RWPE1 (cell line): ENCODE results near the gene SPATS2.

Experiments used
- CTCF ChIA-PET: fragments of 350-600 bp; sonication (Branson Sonifier 250); formaldehyde crosslinking; extraction: SDS; loops from one replicate; lab custom pipeline; 2021; lab: Yijun Ruan, JAX
- POLR2A ChIA-PET: fragments of 400-600 bp; formaldehyde crosslinking; extraction: SDS; loops from one replicate; lab custom pipeline; 2020; ENCODE audit warnings: antibody characterized with exemption; ENCODE audit not compliant: low non-redundant PET; lab: Yijun Ruan, JAX
- DNase-seq: peaks from one replicate; pipeline ENCODE4 v3.0.0; 2012; ENCODE audit warnings: low spot score
- H3K27ac ChIP-seq: fragments of 450-650 bp; 2 replicates; pipeline ENCODE4 v1.5.1; 2017
- TF ChIP-seq, protein P1 (sequence below): fragments of 450-650 bp; conservative IDR thresholded peaks from 2 replicates; pipeline ENCODE4 v1.5.1; 2017; ENCODE audit warnings: low read depth, mild to moderate bottlenecking

Gene SPATS2

DNA sequence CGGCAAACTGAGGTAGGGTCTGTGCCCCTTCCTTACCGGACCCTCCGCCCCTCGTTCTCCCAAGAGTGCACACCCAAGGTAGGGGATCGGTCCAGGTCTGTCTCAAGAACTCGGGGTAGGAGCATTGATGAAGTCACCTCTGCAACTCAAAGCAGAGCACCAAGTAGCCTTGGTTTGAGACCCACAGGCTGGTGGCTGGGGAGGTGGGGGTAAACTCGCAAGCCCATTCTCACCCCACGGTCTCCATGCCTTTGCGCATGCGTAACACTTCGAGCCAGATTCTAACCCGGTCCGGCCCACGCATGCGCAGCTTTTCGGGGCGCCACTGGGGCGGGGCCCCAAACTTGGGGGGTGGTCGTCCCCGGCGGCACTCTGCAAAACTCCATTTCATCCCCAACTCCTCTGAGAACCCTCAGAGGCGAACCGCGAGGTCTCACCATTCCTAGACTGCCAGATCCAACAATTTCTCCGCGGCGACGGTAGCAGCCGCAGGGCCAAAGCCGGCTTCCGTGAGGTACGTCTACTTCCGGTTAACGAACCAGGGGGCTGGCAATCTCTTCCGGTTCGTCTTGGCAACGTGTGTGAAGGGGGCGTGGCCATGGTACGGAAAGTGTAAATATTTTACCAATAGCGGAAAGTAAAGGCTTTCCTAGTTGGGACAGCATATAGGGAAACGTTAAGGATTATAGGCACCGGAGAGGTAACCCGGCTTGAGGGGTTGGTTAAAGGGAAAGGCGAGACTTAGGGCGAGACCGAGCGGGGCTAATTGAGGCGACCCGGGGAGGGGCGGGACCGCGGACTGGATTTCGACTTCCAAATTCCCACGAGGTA, 200.6 kb downstream of the SPATS2 start, which contains the start of gene MCRS1:
MCRS1 (minus strand) TSS at position 532 of the 831 bp plus-strand sequence. CDS start 1,411 bp downstream, outside the sequence.
- ChIA-PET CTCF (interaction anchor here (0.6 to 1.7 kb wide), 3 partner anchors 12 to 977 kb away, joined by 3 to 4 read pairs (median 3); no protein-coding TSS in a partner anchor), POLR2A (interaction anchor here (0.7 to 1.0 kb wide), 3 partner anchors 15 to 174 kb away, joined by 3 to 4 read pairs (median 4); partner anchors contain the start of gene TMBIM6)
- TF ChIP-seq, protein P1, sequence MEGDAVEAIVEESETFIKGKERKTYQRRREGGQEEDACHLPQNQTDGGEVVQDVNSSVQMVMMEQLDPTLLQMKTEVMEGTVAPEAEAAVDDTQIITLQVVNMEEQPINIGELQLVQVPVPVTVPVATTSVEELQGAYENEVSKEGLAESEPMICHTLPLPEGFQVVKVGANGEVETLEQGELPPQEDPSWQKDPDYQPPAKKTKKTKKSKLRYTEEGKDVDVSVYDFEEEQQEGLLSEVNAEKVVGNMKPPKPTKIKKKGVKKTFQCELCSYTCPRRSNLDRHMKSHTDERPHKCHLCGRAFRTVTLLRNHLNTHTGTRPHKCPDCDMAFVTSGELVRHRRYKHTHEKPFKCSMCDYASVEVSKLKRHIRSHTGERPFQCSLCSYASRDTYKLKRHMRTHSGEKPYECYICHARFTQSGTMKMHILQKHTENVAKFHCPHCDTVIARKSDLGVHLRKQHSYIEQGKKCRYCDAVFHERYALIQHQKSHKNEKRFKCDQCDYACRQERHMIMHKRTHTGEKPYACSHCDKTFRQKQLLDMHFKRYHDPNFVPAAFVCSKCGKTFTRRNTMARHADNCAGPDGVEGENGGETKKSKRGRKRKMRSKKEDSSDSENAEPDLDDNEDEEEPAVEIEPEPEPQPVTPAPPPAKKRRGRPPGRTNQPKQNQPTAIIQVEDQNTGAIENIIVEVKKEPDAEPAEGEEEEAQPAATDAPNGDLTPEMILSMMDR: no peak
- peak; percentile 98 for DNase-seq
- peak within 1 kb of the TSS; percentile 87 for H3K27ac ChIP-seq

DNA sequence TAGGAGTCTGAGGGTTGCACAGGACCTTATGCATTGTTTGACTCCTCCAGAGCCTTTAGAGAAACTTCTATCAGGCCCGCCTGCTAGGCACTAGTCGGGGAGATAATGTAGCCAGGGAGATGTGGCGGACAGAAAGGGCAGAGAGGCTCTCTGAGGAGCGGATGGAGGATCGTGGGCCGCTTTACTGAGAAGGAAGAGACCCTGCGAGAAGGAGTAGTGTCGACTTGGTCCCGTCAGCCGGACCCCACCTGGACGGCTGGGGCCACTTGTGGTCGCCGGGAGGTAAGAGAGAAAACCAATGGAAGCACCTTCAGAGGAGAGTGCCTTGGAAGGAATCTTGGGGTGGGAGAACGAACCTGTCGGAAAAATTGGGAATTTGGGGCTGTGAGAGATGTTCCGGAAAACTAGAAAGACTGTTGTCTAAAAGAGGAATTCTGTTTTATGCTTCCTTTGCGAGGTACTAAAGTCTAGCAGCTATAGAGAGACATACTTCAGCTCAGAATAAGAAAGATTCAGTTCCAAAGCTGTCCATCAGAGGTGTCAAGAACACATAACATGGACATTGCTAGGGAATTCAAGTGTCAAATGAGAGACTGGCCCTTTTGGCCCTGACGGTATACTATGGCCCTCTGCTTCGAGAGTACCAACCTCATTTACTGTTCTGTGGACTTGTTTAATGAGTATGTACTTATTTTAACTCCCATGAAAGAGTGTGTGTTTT, 201.3 kb downstream of the SPATS2 start:
- CTCF ChIA-PET: no interaction called here

More for the DNA sequence above, 201.3 kb downstream of the SPATS2 start:
- POLR2A ChIA-PET: interaction anchor here (0.6 kb wide), 1 partner anchor 303 kb away, joined by 3 read pairs; no protein-coding TSS in a partner anchor
- DNase-seq: peak; percentile 19
- H3K27ac ChIP-seq: peak overlapping the region; percentile 87
- TF ChIP-seq, protein P1: no peak
